Subcutaneous adipose tissue (tissue), 4 donors: ENCODE measurements around the gene HSPG2. TPM values are rescaled to one million over a fixed set of nuclear protein-coding genes. Genes with fewer than 3 reads are reported as not detected.

ENCODE experiments used
- total RNA-seq, 4 donors: library from RNA; depleted of rRNA; stranded (reverse); fragments of >200 nt; gene quantifications; one replicate each; pipeline ENCODE4 v1.1.0, GENCODE V29; 2016
- TF ChIP-seq, protein P1 (sequence below): fragments of 450-650 bp; IDR thresholded peaks from one replicate; pipeline ENCODE4 v1.5.1; 2016; ENCODE audit warnings: low read depth, mild to moderate bottlenecking, control low read depth, antibody characterized with exemption, moderate library complexity

HSPG2 gene
- total RNA-seq, 4 donors from 2014 or later = 90.5 to 556 (median 207) TPM

GRCh38 chr1:21860971-21861370 lies 76.1 kb downstream of the HSPG2 start:
- TF ChIP-seq, protein P1, sequence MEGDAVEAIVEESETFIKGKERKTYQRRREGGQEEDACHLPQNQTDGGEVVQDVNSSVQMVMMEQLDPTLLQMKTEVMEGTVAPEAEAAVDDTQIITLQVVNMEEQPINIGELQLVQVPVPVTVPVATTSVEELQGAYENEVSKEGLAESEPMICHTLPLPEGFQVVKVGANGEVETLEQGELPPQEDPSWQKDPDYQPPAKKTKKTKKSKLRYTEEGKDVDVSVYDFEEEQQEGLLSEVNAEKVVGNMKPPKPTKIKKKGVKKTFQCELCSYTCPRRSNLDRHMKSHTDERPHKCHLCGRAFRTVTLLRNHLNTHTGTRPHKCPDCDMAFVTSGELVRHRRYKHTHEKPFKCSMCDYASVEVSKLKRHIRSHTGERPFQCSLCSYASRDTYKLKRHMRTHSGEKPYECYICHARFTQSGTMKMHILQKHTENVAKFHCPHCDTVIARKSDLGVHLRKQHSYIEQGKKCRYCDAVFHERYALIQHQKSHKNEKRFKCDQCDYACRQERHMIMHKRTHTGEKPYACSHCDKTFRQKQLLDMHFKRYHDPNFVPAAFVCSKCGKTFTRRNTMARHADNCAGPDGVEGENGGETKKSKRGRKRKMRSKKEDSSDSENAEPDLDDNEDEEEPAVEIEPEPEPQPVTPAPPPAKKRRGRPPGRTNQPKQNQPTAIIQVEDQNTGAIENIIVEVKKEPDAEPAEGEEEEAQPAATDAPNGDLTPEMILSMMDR = no peak

DNA sequence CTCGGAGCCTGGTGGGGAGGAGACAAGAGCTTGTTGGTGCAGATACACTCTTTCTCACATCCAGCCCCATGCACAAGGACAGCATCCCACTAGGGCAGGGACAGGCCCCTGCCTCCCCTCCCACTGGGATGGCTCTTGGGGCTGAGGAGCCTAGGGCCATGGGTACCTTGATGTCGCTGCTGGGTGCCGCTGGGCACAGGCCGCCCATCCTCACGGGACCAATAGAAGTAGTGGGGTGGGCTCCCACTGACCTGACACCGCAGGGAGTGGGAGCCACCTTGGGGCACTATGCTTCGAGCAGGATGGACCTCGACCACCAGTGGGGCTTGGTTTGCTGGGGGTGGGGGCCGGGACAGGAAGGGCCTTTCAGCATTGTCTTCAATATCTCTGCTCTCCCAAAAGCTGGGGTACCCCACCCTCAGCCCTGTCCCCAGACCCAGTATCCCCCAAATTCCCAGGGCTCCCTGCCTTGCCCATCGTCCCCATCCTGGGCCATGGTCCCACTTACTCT lies 77.4 kb downstream of the HSPG2 start:
- TF ChIP-seq, protein P1 = no peak

DNA sequence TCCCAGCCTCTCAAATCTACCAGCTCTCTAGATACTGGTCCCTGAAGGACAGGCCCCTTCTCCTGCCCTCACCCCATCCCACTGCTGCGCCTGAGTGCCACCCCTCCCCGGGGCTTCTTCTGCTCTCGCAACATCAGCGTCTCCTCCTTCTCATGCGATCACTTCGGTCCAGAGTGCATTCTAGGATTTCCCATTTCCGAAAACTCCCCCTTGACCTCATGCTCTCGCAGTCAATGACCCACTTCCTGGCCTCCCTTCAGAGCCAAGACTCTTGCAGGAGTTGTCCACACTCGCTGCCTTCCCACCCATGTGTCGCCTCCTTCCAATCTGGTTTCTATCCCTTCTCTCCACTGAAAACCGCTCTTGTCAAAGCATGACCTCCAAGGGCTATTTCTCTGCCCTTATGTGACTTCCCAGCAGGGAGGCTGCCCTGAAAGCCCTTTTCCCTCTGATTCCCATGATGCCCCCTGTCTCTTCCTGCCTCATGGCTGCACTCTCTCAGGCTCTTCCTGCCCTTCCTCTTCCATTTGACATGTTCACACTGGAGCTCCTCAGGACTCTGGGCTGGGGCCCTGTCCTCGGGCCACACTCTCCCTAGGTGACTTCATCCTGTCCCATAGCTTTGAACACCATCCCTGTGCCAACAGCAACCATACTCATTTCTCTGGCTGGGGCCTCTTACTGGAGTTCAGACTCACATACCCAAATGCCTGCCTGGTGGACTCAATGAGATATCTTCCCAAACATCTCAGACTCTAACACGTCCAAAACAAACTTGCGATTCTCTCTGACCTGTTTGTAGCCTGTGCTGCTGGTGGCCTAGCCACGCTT lies 79.1 kb downstream of the HSPG2 start:
- TF ChIP-seq, protein P1 = no peak

DNA sequence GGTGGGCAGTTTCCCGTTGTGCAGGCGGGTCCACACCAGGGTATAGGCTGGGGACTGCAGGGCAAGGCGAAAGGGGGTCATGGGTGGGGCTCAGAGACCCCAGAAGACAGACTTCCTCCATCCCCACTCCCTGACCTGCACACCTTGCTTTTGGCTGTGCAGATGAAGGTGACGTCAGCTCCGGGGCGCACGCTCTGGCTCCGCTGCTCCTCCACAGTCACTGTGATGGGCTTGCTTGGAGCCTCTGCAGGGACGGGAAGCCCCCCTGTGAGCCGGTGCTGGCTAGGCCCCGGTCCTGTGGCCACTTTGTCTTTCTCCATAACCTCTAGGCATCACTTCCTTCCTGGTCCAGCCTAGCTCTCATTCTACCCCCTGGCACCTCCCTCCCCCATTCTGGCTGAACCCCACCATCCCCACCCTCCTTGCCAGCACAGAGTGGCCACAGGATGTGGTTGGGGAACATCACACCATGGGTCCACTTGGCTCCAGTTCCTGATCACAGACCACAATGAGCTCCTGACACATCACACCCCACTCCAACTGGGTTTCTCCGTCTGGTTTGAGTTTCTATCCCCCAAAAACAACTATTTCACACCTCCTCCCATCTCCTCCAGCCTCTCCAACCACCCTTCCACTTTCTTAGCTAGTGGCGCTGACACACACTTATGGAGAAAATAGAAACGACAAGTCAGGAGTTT lies 79.8 kb downstream of the HSPG2 start:
- TF ChIP-seq, protein P1 = no peak

DNA sequence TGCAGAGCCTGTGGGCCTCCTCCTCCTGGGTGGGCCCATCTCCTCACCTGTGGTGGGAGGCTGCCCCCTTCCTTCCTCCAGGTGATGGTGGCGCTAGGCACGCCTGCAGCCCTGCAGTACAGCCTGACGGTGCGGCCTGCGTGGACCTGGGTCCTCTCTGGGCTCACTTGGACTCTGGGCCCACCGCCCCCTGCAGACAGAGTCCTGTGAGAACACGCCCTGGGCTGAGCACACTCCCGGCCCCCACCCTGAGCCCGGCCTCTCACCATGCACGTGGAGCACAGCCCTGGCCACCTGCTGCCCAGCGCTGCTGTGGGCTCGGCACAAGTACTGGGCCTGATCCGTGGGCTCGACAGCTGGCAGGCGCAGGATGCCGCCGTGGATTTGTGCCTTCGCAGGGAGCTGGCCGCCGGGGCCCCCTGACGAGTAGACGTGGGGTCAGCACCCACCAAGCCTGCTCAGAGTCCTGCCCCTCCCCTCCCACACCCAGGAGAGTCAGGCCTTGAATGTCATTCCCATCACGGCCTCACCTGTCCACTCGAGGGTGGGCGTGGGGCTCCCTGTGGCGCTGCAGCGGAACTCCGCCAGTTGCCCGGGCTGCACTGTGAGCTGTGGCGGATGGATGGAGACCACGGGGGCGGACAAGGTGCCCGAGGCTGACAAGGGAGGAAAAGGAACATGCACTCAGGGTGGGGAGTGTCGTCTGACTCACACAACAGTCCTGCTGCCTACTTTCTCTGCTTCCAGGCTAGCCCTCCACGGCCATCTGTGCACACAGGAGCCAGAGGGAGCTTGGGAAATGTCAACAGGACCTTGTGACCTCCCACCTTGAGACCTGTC lies 81.6 kb downstream of the HSPG2 start:
- TF ChIP-seq, protein P1 = no peak

GRCh38 chr1:21854751-21855131 lies 82.4 kb downstream of the HSPG2 start:
- TF ChIP-seq, protein P1 = no peak
